ENCODE data around the gene CEP295NL.

- TF ChIP-seq CTCF (IDR thresholded peaks at IDR 0.05 in 8 of 11, conservative IDR thresholded peaks at IDR 0.05 in 3 of 11) (no peak), POLR2A (IDR thresholded peaks at IDR 0.05) (no peak), POLR2AphosphoS5 (IDR thresholded peaks at IDR 0.05) (no peak)
Observed at GRCh38 chr17:78905116-78905515, 2.1 kb upstream of the CEP295NL start.

All from spleen (tissue), 7 donors.